Peyer's patch (tissue), 4 donors: Measurements from ENCODE around the gene TP73. TPM values are rescaled to one million over a fixed set of nuclear protein-coding genes. Genes with fewer than 3 reads are reported as not detected.

Experiments
- DNase-seq, 3 donors: peaks; one replicate each; pipeline ENCODE4 v3.0.0-alpha.2; 2017 to 2019
- H3K27ac ChIP-seq, 4 donors: fragments of 200-600 bp; sonication (generic); one replicate each; pipeline ENCODE4 v1.5.1; 2016 to 2019
- H3K27me3 ChIP-seq, 2 donors: fragments of 200-600 bp; sonication (generic); one replicate each; pipeline ENCODE4 v1.5.1; 2019
- H3K36me3 ChIP-seq, 3 donors: fragments of 200-600 bp; sonication (generic); one replicate each; pipeline ENCODE4 v1.5.1; 2016 to 2019
- H3K4me1 ChIP-seq, 4 donors: fragments of 200-600 bp; sonication (generic); one replicate each; pipeline ENCODE4 v1.5.1; 2016 to 2019
- H3K4me3 ChIP-seq, 4 donors: fragments of 200-600 bp; sonication (generic); 1 replicate in 3 of 4; 2 replicates in 1 of 4; pipeline ENCODE4 v1.5.1; 2016 to 2019; ENCODE audit warnings: mild to moderate bottlenecking in 1 of 4
- H3K9me3 ChIP-seq, 4 donors: fragments of 200-600 bp; sonication (generic); one replicate each; pipeline ENCODE4 v1.5.1; 2016 to 2019; ENCODE audit warnings: mild to moderate bottlenecking in 1 of 4
- POLR2A ChIP-seq, 2 donors: fragments of 450-650 bp; IDR thresholded peaks; one replicate each; pipeline ENCODE4 v1.5.1; 2017; ENCODE audit warnings: antibody characterized with exemption in 2 of 2, mild to moderate bottlenecking in 2 of 2, moderate library complexity in 2 of 2
- total RNA-seq, 4 donors: library from RNA; depleted of rRNA; stranded (reverse); fragments of >200 nt; gene quantifications; one replicate each; pipeline ENCODE4 v1.1.0, GENCODE V29; 2016
- TF ChIP-seq, protein P1 (sequence below), 6 experiments: fragments of 450-650 bp in 4 of 6; fragments of 200-600 bp in 2 of 6; sonication (generic) in 1 of 6; IDR thresholded peaks; one replicate each; pipeline ENCODE4 v1.5.1; 2017 to 2019; ENCODE audit warnings: antibody characterized with exemption in 6 of 6, mild to moderate bottlenecking in 3 of 6, moderate library complexity in 1 of 6

The TP73 gene
- total RNA-seq, 4 donors from 2014 or later = 0.38 TPM; not detected in 3

DNA sequence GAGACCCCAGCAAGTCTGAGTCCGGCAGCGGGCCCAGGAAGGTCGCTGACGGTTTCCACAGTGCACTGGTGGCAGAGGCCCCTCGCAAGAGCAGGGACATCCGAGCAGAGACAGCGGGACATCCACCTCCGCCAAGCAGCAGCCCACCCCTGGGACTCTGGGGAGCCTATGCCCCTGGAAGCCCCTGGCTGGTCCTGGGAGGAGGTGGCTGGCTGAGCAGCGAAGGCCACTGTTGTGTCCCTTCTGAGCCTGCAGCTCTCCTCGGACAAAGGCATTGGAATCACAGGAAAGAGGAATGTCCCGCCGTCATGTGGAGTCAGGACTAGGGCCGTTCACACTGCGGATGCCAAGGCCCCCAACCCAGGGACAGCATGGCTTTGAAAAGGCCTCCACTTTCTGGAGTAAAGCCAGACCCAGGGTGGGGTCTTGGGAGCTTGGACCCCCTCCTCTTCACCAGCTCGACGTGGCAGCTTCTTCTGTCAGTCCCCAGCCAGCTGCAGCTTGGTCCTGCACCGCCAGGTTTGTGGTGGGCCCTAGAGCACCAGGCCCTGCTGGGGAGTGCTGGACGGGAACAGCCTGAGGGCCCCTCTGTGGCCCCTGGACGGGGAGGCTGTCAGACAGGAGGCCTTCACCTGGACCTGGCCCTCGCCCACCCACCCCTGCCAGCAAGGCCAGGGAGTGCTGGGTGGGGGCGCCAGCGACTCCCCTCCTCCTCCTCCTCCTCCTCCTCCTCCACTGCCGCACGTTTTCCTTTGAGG, 42.4 kb upstream of the TP73 start:
- Histone ChIP-seq H3K36me3 (no peaks in the 10 kb centered on the region), H3K4me3 (no peak overlapping the region), H3K9me3 (no peaks in the 10 kb centered on the region), H3K27ac (no peak overlapping the region), H3K4me1 (peaks cover 5 to 18% (median 15%) of the 10 kb centered on the region in 4 donors), H3K27me3 (no peaks in the 10 kb centered on the region)
- TF ChIP-seq, protein P1, sequence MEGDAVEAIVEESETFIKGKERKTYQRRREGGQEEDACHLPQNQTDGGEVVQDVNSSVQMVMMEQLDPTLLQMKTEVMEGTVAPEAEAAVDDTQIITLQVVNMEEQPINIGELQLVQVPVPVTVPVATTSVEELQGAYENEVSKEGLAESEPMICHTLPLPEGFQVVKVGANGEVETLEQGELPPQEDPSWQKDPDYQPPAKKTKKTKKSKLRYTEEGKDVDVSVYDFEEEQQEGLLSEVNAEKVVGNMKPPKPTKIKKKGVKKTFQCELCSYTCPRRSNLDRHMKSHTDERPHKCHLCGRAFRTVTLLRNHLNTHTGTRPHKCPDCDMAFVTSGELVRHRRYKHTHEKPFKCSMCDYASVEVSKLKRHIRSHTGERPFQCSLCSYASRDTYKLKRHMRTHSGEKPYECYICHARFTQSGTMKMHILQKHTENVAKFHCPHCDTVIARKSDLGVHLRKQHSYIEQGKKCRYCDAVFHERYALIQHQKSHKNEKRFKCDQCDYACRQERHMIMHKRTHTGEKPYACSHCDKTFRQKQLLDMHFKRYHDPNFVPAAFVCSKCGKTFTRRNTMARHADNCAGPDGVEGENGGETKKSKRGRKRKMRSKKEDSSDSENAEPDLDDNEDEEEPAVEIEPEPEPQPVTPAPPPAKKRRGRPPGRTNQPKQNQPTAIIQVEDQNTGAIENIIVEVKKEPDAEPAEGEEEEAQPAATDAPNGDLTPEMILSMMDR (IDR thresholded peaks at IDR 0.05) = no peak
- no peak for TF ChIP-seq POLR2A (IDR thresholded peaks at IDR 0.05)
- no peak for DNase-seq

DNA sequence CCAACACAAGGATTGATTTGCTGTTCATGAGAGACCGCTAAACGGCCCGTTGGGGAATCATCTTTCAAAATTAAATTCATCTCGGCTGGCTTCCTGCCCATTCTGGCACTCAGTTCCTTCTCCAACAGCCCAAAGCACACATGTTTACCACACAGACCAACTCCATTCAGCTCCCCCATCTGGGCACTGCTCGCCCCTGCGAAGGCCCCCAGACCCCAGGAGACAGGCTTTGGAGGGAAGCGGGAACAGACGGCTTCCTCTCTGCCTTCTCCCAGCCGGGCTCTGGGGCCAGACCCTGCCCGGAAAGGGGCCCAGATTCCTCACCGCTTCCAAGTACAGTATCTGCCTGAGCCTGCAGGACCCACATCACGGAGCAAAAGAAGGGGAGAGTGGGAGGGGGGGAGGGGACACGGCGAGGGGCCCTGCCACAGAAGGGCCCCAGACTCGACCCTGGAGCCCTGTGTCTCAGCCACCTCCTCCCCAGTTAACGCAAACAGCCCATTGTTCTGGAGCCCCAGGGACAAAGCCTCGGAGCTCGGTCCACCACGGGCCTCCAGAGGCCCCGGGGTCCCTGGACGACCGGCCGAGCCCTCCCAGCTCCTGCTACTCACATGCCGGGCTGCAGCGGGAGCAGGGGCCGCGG, 41.7 kb upstream of the TP73 start:
- Histone ChIP-seq H3K4me3 (peak overlapping the region; percentile 18 to 54 (median 50)), H3K27me3 (no peaks in the 10 kb centered on the region), H3K4me1 (peaks cover 5 to 18% (median 15%) of the 10 kb centered on the region in 4 donors), H3K36me3 (no peaks in the 10 kb centered on the region), H3K9me3 (no peaks in the 10 kb centered on the region), H3K27ac (no peak overlapping the region)
- TF ChIP-seq, protein P1 (IDR thresholded peaks at IDR 0.05) = no peak
- TF ChIP-seq POLR2A (IDR thresholded peaks at IDR 0.05) = no peak
- DNase-seq = no peak

DNA sequence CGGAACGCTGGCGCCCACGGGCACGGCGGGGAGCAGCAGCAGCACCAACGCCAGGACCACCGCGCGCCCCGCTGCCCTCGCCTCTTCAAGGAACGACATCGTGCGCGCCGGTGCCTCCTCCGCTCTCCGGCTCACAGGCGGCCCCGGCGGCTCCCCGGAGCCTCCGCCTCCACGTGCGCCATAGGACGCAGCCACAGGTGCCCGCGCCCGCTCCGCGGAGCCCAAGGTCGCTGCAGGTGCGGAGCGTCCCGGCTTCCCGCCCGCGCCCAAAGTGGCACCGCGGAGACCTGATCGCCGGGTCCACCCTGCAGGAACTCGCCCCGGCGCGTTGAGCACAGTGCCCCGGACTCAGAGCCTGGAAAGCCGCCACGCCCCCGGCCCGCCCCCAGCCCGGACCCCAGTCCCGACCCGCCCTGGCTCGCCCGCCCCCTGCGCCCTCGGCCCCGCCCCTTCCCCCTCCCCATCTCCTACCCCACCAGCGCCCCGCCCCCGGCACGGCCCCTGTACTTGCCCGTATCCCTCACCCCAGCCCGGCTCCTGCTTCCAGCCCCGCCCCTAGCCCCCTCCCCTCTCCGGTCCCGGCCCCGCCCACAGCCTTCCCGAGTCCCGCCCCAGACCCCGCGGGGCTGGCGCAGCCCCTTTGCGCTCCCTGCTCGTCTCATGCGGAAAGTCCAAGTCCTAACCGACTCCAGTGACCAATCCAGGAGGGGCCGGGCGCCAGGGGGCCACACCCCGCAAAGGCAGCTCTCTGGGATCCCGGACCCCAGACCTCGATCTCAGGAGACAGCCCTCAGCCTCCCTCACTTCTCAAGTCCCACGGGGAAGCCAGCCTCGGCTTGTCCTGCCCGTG, 40.9 kb upstream of the TP73 start, which contains the start of gene MEGF6:
Gene MEGF6 (minus strand): TSS at position 339 of the 850 bp plus-strand sequence. CDS start 240 bp downstream, at position 99.
- Histone ChIP-seq H3K4me3 (peak within 1 kb of the TSS; percentile 18 to 54 (median 50)), H3K4me1 (peaks cover 5 to 18% (median 15%) of the 10 kb centered on the region in 4 donors), H3K27me3 (no peaks in the 10 kb centered on the region), H3K36me3 (no peaks in the 10 kb centered on the region), H3K9me3 (no peaks in the 10 kb centered on the region), H3K27ac (no peak within 1 kb of the TSS)
- TF ChIP-seq, protein P1 (IDR thresholded peaks at IDR 0.05) = no peak
- no peak for TF ChIP-seq POLR2A (IDR thresholded peaks at IDR 0.05)
- peak; percentile 65 to 83 (median 74) for DNase-seq

DNA sequence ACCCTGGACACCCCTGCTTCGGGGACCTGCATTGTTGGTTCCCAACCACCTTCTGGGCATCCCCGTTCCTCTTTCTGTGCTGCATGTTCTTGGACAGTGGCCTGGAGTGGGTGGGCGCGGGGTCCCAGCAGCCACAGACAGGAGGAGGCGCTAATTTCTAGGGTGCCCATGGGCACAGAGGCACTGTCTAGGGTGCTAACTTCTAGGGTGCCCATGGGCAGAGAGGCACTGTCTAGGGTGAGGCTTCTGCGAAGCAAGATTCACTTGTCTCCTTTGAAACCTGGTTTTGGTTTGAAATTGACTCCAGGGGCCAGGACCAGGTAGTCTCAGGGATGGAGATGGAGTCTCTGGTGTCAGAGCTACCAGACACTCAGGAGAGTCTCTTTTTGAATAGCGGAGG, 40.2 kb upstream of the TP73 start:
- H3K9me3 ChIP-seq = no peaks in the 10 kb centered on the region
- DNase-seq = no peak
- TF ChIP-seq, protein P1 (IDR thresholded peaks at IDR 0.05) = no peak
- TF ChIP-seq POLR2A (IDR thresholded peaks at IDR 0.05) = no peak
- H3K27me3 ChIP-seq = no peaks in the 10 kb centered on the region
- H3K4me3 ChIP-seq = peak overlapping the region in 3 of 4 donors; percentile 47 to 54 (median 53)
- no peak overlapping the region for H3K27ac ChIP-seq
- H3K36me3 ChIP-seq = no peaks in the 10 kb centered on the region
- H3K4me1 ChIP-seq = peaks cover 5 to 18% (median 15%) of the 10 kb centered on the region in 4 donors
